HepG2 (cell line): ENCODE measurements around the gene RERE. TPM values are rescaled to one million over a fixed set of nuclear protein-coding genes. Genes with fewer than 3 reads are reported as not detected.

Experiments used
- ATAC-seq: fragments of 200-7000 bp; cut with Tn5 transposase; 3 replicates; pipeline ENCODE4 v1.9.1; 2020; ENCODE audit warnings: mild to moderate bottlenecking, moderate library complexity
- BruUV-seq: library from RNA; stranded (reverse); fragments of 400-500 nt; replicated peaks from 2 replicates; lab custom pipeline; 2021; lab: Mats Ljungman, UMichigan
- CTCF ChIA-PET: fragments of 300-600 bp; formaldehyde crosslinking; extraction: SDS; loops from one replicate; lab custom pipeline; 2021; ENCODE audit warnings: low total read pairs, inconsistent platforms, low intra/inter-chr PET ratio; lab: Yijun Ruan, JAX
- POLR2A ChIA-PET: fragments of 350-600 bp; sonication (Branson Sonifier 250); formaldehyde crosslinking; loops from one replicate; lab custom pipeline; 2020; ENCODE audit warnings: antibody characterized with exemption, inconsistent platforms; lab: Yijun Ruan, JAX
- DNase-seq: peaks from one replicate; pipeline ENCODE4 v3.0.0-alpha.2; 2015; ENCODE audit warnings: low spot score
- FAIRE-seq: peaks from 3 replicates; lab custom pipeline; 2011; peaks lifted over from hg19 to GRCh38; lab: Jason Lieb, UNC
- H2AFZ ChIP-seq: one replicate; pipeline ENCODE4 v1.6.1; 2011; ENCODE audit warnings: low read length, inconsistent platforms
- H3K27ac ChIP-seq: fragments of 300-600 bp; 3 replicates; pipeline ENCODE4 v1.8.0; 2011; ENCODE audit warnings: mixed run types, mild to moderate bottlenecking, mixed read lengths, low read length, inconsistent platforms; ENCODE audit not compliant: insufficient read depth; ENCODE audit errors: extremely low read length
- H3K27me3 ChIP-seq, 2 experiments: fragments of 200-600 bp in 1 of 2; 2 replicates in 1 of 2; 3 replicates in 1 of 2; pipeline versions ENCODE4 v1.6.0 to v1.8.0; 2011; ENCODE audit warnings: low read length in 2 of 2, mild to moderate bottlenecking in 2 of 2, moderate library complexity in 2 of 2, inconsistent platforms in 1 of 2; ENCODE audit not compliant: insufficient read depth in 2 of 2, control insufficient read depth in 1 of 2
- H3K36me3 ChIP-seq, 2 experiments: fragments of 200-600 bp in 1 of 2; replicated peaks in 1 of 2; 2 replicates in 1 of 2; 3 replicates in 1 of 2; pipeline versions ENCODE4 v1.5.1 to v1.8.0; 2011; ENCODE audit warnings: low read length in 2 of 2, inconsistent platforms in 1 of 2; ENCODE audit not compliant: insufficient read depth in 2 of 2, control insufficient read depth in 1 of 2
- H3K4me1 ChIP-seq: 2 replicates; pipeline ENCODE4 v1.5.1; 2012; ENCODE audit warnings: low read length, inconsistent platforms; ENCODE audit not compliant: insufficient read depth
- H3K4me2 ChIP-seq: 2 replicates; pipeline ENCODE4 v1.6.0; 2011; ENCODE audit warnings: low read depth, low read length, inconsistent platforms
- H3K4me3 ChIP-seq, 3 experiments: fragments of 200-600 bp in 1 of 3; sonication (generic), shearing (Covaris generic) in 1 of 3; replicated peaks in 1 of 3; 2 replicates each; pipeline ENCODE4 v1.5.1; 2011 to 2016; ENCODE audit warnings: low read length in 3 of 3, inconsistent platforms in 2 of 3, low read depth in 2 of 3, mild to moderate bottlenecking in 2 of 3, control low read depth in 1 of 3, mixed read lengths in 1 of 3; ENCODE audit not compliant: insufficient read depth in 1 of 3
- H3K79me2 ChIP-seq: one replicate; pipeline ENCODE4 v1.6.1; 2011; ENCODE audit warnings: low read length, inconsistent platforms; ENCODE audit not compliant: insufficient read depth
- H3K9ac ChIP-seq: 2 replicates; pipeline ENCODE4 v1.6.0; 2011; ENCODE audit warnings: mild to moderate bottlenecking, low read depth, low read length, inconsistent platforms; ENCODE audit not compliant: insufficient read depth
- H3K9me3 ChIP-seq: 2 replicates; pipeline ENCODE4 v1.5.1; 2012; ENCODE audit warnings: mild to moderate bottlenecking, low read length
- H4K20me1 ChIP-seq: 2 replicates; pipeline ENCODE4 v1.6.0; 2011; ENCODE audit warnings: inconsistent platforms, mild to moderate bottlenecking, low read length, moderate library complexity; ENCODE audit not compliant: insufficient read depth
- CHCHD3 ChIP-seq: sonication (generic); formaldehyde crosslinking; IDR thresholded peaks from 2 replicates; pipeline ENCODE4 v1.8.0; 2022; ENCODE audit warnings: mild to moderate bottlenecking, missing genetic modification reagents, moderate library complexity
- MAFF ChIP-seq: IDR thresholded peaks from 2 replicates; pipeline ENCODE4 v1.6.1; 2011; ENCODE audit warnings: low read depth, low read length, improper control_type of control experiment
- PPARG ChIP-seq: conservative IDR thresholded peaks from 2 replicates; pipeline ENCODE4 v1.6.1; 2016; ENCODE audit warnings: missing biosample characterization, missing genetic modification reagents
- PRMT3 ChIP-seq: sonication (generic); formaldehyde crosslinking; IDR thresholded peaks from 2 replicates; pipeline ENCODE4 v1.8.1; 2022; ENCODE audit warnings: low read depth, mild to moderate bottlenecking, moderate library complexity, missing genetic modification reagents, borderline replicate concordance
- SRF ChIP-seq: IDR thresholded peaks from 2 replicates; pipeline ENCODE4 v1.6.1; 2011; ENCODE audit warnings: mild to moderate bottlenecking, low read depth, low read length, moderate library complexity
- ZBTB38 ChIP-seq: sonication (generic); formaldehyde crosslinking; IDR thresholded peaks from 2 replicates; pipeline ENCODE4 v1.5.1; 2020; ENCODE audit warnings: mild to moderate bottlenecking, missing genetic modification reagents
- ZKSCAN5 ChIP-seq: sonication (generic); formaldehyde crosslinking; IDR thresholded peaks from 2 replicates; pipeline ENCODE4 v1.5.1; 2020; ENCODE audit warnings: mild to moderate bottlenecking, missing genetic modification reagents
- ZNF329 ChIP-seq: sonication (generic); formaldehyde crosslinking; IDR thresholded peaks from 2 replicates; pipeline ENCODE4 v1.9.0; 2021; ENCODE audit warnings: low read depth, mild to moderate bottlenecking, missing genetic modification reagents
- ZNF501 ChIP-seq: sonication (generic); formaldehyde crosslinking; IDR thresholded peaks from 2 replicates; pipeline ENCODE4 v1.5.1; 2020; ENCODE audit warnings: mild to moderate bottlenecking, moderate library complexity, missing genetic modification reagents
- ZNF772 ChIP-seq: sonication (generic); formaldehyde crosslinking; IDR thresholded peaks from 2 replicates; pipeline ENCODE4 v1.5.0; 2020; ENCODE audit warnings: mild to moderate bottlenecking, missing genetic modification reagents
- WGBS: methylation state at CpG from one replicate; pipeline ENCODE4 v1.1.6; 2017; ENCODE audit warnings: low lambda C conversion rate; 5-methylcytosine and 5-hydroxymethylcytosine counted together
- in situ Hi-C: cut with HindIII; loops from 2 replicates; pipeline ENCODE4 v1.10.0; 2017; ENCODE audit warnings: low pct_unique_long_range_greater_than_20kb; ENCODE audit not compliant: extremely low pct_ligation_motif_present
- intact Hi-C: fragments of 100-400 bp; cut with micrococcal nuclease; formaldehyde crosslinking; loops from one replicate; pipeline ENCODE4 v1.10.0; 2022; ENCODE audit not compliant: unreplicated experiment
- polyA plus RNA-seq, 8 experiments: library from polyadenylated mRNA; depleted of rRNA in 3 of 8; stranded (reverse) in 7 of 8; unstranded in 1 of 8; fragments of >200 nt; fragmentation: Illumina TruSeq in 4 of 8; extraction: Trizol in 4 of 8; gene quantifications; 2 replicates each; pipeline versions ENCODE4 v1.2.1 to v1.2.3, GENCODE V29; 2011 to 2016; ENCODE audit warnings: low read depth in 4 of 8, missing spikeins in 1 of 8, mixed read lengths in 1 of 8; ENCODE audit not compliant: insufficient read depth in 1 of 8
- total RNA-seq, 5 experiments: library from RNA; depleted of rRNA; stranded (reverse); fragments of >200 nt; fragmentation: Illumina TruSeq; extraction: Trizol; gene quantifications; 2 replicates each; pipeline ENCODE4 v1.2.3, GENCODE V29; 2016; ENCODE audit warnings: low read depth in 1 of 5
- TF ChIP-seq, protein P1 (sequence below): sonication (generic); formaldehyde crosslinking; IDR thresholded peaks from 2 replicates; pipeline ENCODE4 v1.4.0; 2020; ENCODE audit warnings: missing genetic modification reagents
- TF ChIP-seq, protein P2 (sequence below): sonication (generic); formaldehyde crosslinking; IDR thresholded peaks from 2 replicates; pipeline ENCODE4 v1.4.0; 2020; ENCODE audit warnings: missing genetic modification reagents

RERE gene
- total and polyA plus RNA-seq, 2 of the 13 experiments (the other 11 are each of a cell fraction or from before 2014, with no cell fraction given) = 18.3 to 21.9 TPM

DNA sequence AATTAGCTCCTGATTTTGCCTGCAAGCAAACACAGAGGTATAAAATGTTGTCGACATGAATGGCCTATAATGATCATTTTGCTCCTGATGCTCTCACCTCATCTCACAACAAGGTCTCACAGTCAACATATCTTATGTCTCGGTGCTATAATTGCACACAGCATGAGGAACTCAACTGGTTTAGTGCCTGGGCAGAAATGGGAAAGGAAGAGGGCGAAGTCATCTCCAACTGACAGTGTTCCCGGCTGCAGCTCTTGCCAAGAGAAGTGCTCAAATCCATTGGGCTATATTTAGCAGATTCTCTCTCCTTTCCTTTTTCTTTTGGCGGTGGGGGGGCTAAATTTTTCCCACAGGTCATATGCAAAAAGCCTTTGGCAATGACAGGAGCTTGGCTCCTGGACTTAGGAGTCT, 446.5 kb downstream of the RERE start:
- no peak overlapping the region for H3K4me2 ChIP-seq
- no peak for DNase-seq
- 83% methylated on average over 5 of the region's 5 CpGs for WGBS
- peaks cover 54% of the 10 kb centered on the region for H3K4me1 ChIP-seq
- in situ Hi-C loops = no loop called here
- BruUV-seq = no TSS peak
- intact Hi-C loops = loop anchor here (10.0 kb wide), 1 partner anchor 334 kb away; no protein-coding TSS in a partner anchor
- CTCF ChIA-PET = no interaction called here
- no peak overlapping the region for H2AFZ ChIP-seq
- no peak for TF ChIP-seq CHCHD3 (CRISPR knock-in tag)
- no peak for TF ChIP-seq PRMT3 (CRISPR knock-in tag)
- TF ChIP-seq ZKSCAN5 = no peak
- no peak for TF ChIP-seq PPARG (CRISPR knock-in tag)
- no peak for FAIRE-seq
- no peak overlapping the region for H3K9ac ChIP-seq
- H3K27me3 ChIP-seq = no peaks in the 10 kb centered on the region
- peaks cover 34% of the 10 kb centered on the region for H3K79me2 ChIP-seq
- H4K20me1 ChIP-seq = peaks cover 62% of the 10 kb centered on the region
- peaks cover 30 to 56% of the 10 kb centered on the region in 2 experiments for H3K36me3 ChIP-seq
- H3K9me3 ChIP-seq = no peaks in the 10 kb centered on the region
- no peak overlapping the region for H3K4me3 ChIP-seq
- H3K27ac ChIP-seq = no peak overlapping the region
- no peak for ATAC-seq
- POLR2A ChIA-PET = no interaction called here

DNA sequence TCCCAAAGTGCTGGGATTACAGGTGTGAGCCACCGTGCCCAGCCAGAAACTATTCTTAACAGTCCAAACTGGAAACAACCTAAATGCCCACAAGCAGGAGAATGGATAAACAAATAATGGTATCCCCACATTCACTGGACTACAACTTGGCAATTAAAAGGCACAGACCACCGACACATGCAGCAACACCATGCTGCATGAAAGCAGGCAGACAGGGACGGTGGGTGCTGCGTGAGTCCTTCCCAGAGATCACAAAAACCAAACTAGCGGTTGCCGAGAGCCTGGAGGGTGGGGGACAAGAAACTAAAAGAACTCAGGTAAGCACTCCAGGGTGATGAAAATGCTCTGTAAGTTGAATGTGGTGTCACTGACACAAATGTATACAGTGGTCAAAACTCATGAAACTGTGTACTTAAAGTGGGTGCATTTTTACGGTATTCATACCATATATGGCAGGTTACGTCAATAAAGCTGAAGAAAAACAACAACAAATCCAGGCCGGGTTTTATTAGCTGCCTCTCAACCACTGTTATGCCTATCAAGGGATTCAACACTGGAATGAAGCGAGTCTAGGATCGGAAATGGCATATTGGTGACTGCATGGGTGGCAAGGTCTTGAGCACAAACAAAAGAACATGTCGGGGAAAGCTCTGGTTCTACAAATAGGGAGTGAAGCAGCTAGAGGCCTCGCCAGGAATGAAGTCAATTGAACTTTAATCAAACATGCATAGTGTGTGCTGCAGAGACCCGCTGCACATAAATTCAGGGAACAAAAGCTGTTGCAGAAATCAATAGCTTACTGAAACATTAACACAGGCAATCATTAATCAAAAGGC, 447.2 kb downstream of the RERE start:
- TF ChIP-seq ZBTB38 (0 out of 2 replicates have a peak, but pooled peaks have one; percentile 20), MAFF (no peak), ZNF501 (CRISPR knock-in tag) (no peak), ZNF772 (CRISPR knock-in tag) (no peak), ZNF329 (CRISPR knock-in tag) (no peak), SRF (peak; percentile 88)
- TF ChIP-seq, protein P1, sequence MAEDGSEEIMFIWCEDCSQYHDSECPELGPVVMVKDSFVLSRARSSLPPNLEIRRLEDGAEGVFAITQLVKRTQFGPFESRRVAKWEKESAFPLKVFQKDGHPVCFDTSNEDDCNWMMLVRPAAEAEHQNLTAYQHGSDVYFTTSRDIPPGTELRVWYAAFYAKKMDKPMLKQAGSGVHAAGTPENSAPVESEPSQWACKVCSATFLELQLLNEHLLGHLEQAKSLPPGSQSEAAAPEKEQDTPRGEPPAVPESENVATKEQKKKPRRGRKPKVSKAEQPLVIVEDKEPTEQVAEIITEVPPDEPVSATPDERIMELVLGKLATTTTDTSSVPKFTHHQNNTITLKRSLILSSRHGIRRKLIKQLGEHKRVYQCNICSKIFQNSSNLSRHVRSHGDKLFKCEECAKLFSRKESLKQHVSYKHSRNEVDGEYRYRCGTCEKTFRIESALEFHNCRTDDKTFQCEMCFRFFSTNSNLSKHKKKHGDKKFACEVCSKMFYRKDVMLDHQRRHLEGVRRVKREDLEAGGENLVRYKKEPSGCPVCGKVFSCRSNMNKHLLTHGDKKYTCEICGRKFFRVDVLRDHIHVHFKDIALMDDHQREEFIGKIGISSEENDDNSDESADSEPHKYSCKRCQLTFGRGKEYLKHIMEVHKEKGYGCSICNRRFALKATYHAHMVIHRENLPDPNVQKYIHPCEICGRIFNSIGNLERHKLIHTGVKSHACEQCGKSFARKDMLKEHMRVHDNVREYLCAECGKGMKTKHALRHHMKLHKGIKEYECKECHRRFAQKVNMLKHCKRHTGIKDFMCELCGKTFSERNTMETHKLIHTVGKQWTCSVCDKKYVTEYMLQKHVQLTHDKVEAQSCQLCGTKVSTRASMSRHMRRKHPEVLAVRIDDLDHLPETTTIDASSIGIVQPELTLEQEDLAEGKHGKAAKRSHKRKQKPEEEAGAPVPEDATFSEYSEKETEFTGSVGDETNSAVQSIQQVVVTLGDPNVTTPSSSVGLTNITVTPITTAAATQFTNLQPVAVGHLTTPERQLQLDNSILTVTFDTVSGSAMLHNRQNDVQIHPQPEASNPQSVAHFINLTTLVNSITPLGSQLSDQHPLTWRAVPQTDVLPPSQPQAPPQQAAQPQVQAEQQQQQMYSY (CRISPR knock-in tag) = peak; percentile 94
- TF ChIP-seq, protein P2, sequence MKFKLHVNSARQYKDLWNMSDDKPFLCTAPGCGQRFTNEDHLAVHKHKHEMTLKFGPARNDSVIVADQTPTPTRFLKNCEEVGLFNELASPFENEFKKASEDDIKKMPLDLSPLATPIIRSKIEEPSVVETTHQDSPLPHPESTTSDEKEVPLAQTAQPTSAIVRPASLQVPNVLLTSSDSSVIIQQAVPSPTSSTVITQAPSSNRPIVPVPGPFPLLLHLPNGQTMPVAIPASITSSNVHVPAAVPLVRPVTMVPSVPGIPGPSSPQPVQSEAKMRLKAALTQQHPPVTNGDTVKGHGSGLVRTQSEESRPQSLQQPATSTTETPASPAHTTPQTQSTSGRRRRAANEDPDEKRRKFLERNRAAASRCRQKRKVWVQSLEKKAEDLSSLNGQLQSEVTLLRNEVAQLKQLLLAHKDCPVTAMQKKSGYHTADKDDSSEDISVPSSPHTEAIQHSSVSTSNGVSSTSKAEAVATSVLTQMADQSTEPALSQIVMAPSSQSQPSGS = no peak
- TF ChIP-seq, all 625 proteins: peak for 3
- peaks cover 58% of the 10 kb centered on the region for H3K4me1 ChIP-seq
- BruUV-seq = no TSS peak
- no peaks in the 10 kb centered on the region for H3K27me3 ChIP-seq
- H3K27ac ChIP-seq = no peak overlapping the region
- peaks cover 33% of the 10 kb centered on the region for H3K79me2 ChIP-seq
- no peak for ATAC-seq
- DNase-seq = no peak
- CTCF ChIA-PET = no interaction called here
- H3K9me3 ChIP-seq = no peaks in the 10 kb centered on the region
- peaks cover 64% of the 10 kb centered on the region for H4K20me1 ChIP-seq
- POLR2A ChIA-PET = no interaction called here
- no peak overlapping the region for H3K4me2 ChIP-seq
- H3K36me3 ChIP-seq = peaks cover 33 to 62% of the 10 kb centered on the region in 2 experiments
- no peak overlapping the region for H2AFZ ChIP-seq
- intact Hi-C loops = loop anchor here (10.0 kb wide), 1 partner anchor 335 kb away; no protein-coding TSS in a partner anchor
- H3K4me3 ChIP-seq = no peak overlapping the region
- 95% methylated on average over 14 of the region's 14 CpGs for WGBS
- H3K9ac ChIP-seq = no peak overlapping the region
- in situ Hi-C loops = no loop called here
- FAIRE-seq = no peak
